A549 (cell line): ENCODE data around the gene SRCAP. TPM values are rescaled to one million over a fixed set of nuclear protein-coding genes. Genes with fewer than 3 reads are reported as not detected.

Source experiments
- ATAC-seq, 2 experiments: fragments of 200-7000 bp in 1 of 2; fragments of >200 bp in 1 of 2; cut with Nextera tagmentation in 1 of 2; cut with Tn5 transposase in 1 of 2; 3 replicates each; pipeline versions ENCODE4 v1.8.0 to v1.9.1; 2018 to 2020; ENCODE audit warnings: mild to moderate bottlenecking in 1 of 2, moderate library complexity in 1 of 2
- CTCF ChIA-PET: fragments of 300-600 bp; sonication (Branson Sonifier 250); formaldehyde crosslinking; extraction: SDS; loops from one replicate; lab custom pipeline; 2021; ENCODE audit warnings: antibody characterized with exemption, inconsistent platforms; lab: Yijun Ruan, JAX
- POLR2A ChIA-PET: fragments of 350-600 bp; formaldehyde crosslinking; extraction: SDS; loops from one replicate; lab custom pipeline; 2021; ENCODE audit warnings: antibody characterized with exemption, inconsistent platforms; lab: Yijun Ruan, JAX
- DNase-seq, 2 experiments: peaks; one replicate each; pipeline versions ENCODE4 v3.0.0 to v3.0.0-alpha.2; 2011 to 2016; ENCODE audit warnings: low read depth in 1 of 2, low spot score in 1 of 2
- FAIRE-seq: peaks from 2 replicates; lab custom pipeline; 2011; peaks lifted over from hg19 to GRCh38; lab: Jason Lieb, UNC
- H3K27ac ChIP-seq, 2 experiments: fragments of >200 bp; sonication (Bioruptor Twin); formaldehyde crosslinking; 3 replicates each; pipeline ENCODE4 v1.5.1; 2016 to 2017
- H3K4me1 ChIP-seq: fragments of >200 bp; sonication (Bioruptor Twin); formaldehyde crosslinking; 3 replicates; pipeline ENCODE4 v1.6.1; 2016
- H3K4me2 ChIP-seq: fragments of >200 bp; sonication (Bioruptor Twin); formaldehyde crosslinking; 3 replicates; pipeline ENCODE4 v1.6.1; 2016
- H3K4me3 ChIP-seq: fragments of >200 bp; sonication (Bioruptor Twin); formaldehyde crosslinking; 3 replicates; pipeline ENCODE4 v1.5.1; 2016
- H3K9me3 ChIP-seq: fragments of >200 bp; sonication (Bioruptor Twin); formaldehyde crosslinking; 3 replicates; pipeline ENCODE4 v1.6.1; 2016
- CEBPB ChIP-seq, 2 experiments: fragments of >200 bp in 1 of 2; sonication (Bioruptor Twin) in 1 of 2; formaldehyde crosslinking in 1 of 2; IDR thresholded peaks; 2 replicates each; pipeline ENCODE4 v1.6.1; 2012 to 2016
- EHF ChIP-seq: fragments of 250-450 bp; sonication (Bioruptor Pico); IDR thresholded peaks from 2 replicates; pipeline ENCODE4 v1.5.0; 2020; ENCODE audit warnings: mild to moderate bottlenecking
- EHMT2 ChIP-seq: fragments of 200-600 bp; sonication (generic); IDR thresholded peaks from 2 replicates; pipeline ENCODE4 v1.6.1; 2016; ENCODE audit warnings: antibody characterized with exemption, low read depth, mild to moderate bottlenecking, moderate library complexity
- ESRRA ChIP-seq: fragments of 150-350 bp; IDR thresholded peaks from 2 replicates; pipeline ENCODE4 v1.6.1; 2014; ENCODE audit warnings: mild to moderate bottlenecking, low read length, borderline replicate concordance
- FOXS1 ChIP-seq: fragments of 250-450 bp; sonication (Bioruptor Pico); IDR thresholded peaks from 2 replicates; pipeline ENCODE4 v1.5.0; 2020; ENCODE audit warnings: mild to moderate bottlenecking, moderate library complexity
- HEYL ChIP-seq: fragments of 250-450 bp; sonication (Bioruptor Pico); IDR thresholded peaks from 2 replicates; pipeline ENCODE4 v1.8.0; 2021; ENCODE audit warnings: mild to moderate bottlenecking, moderate library complexity
- NPAS2 ChIP-seq: fragments of 250-450 bp; sonication (Bioruptor Pico); IDR thresholded peaks from 2 replicates; pipeline ENCODE4 v1.8.0; 2022; ENCODE audit warnings: mild to moderate bottlenecking, moderate library complexity, borderline replicate concordance
- NR3C1 ChIP-seq: fragments of >200 bp; sonication (Bioruptor Twin); formaldehyde crosslinking; IDR thresholded peaks from 3 replicates; pipeline ENCODE4 v1.6.1; 2017
- PHF8 ChIP-seq: fragments of 200-600 bp; sonication (generic); IDR thresholded peaks from 2 replicates; pipeline ENCODE4 v1.6.1; 2016; ENCODE audit warnings: low read depth, mild to moderate bottlenecking, antibody characterized with exemption, moderate library complexity, borderline replicate concordance
- RAD21 ChIP-seq, 2 experiments: fragments of >200 bp in 1 of 2; sonication (Bioruptor Twin) in 1 of 2; formaldehyde crosslinking in 1 of 2; IDR thresholded peaks in 1 of 2; conservative IDR thresholded peaks in 1 of 2; 2 replicates in 1 of 2; 3 replicates in 1 of 2; pipeline ENCODE4 v1.6.1; 2012 to 2018; ENCODE audit warnings: inconsistent platforms in 1 of 2
- RARB ChIP-seq: fragments of 250-450 bp; sonication (Bioruptor Pico); IDR thresholded peaks from 2 replicates; pipeline ENCODE4 v1.8.0; 2021; ENCODE audit warnings: mild to moderate bottlenecking, moderate library complexity
- RFX5 ChIP-seq: fragments of 450-650 bp; IDR thresholded peaks from 2 replicates; pipeline ENCODE4 v1.7.1; 2014; ENCODE audit warnings: antibody characterized with exemption, mild to moderate bottlenecking, moderate library complexity
- ZNF302 ChIP-seq: fragments of 250-450 bp; sonication (Bioruptor Pico); IDR thresholded peaks from 2 replicates; pipeline ENCODE4 v1.9.0; 2021; ENCODE audit warnings: inconsistent platforms, mild to moderate bottlenecking, moderate library complexity
- ZSCAN20 ChIP-seq: fragments of 250-450 bp; sonication (Bioruptor Pico); IDR thresholded peaks from 2 replicates; pipeline ENCODE4 v1.8.0; 2022; ENCODE audit warnings: mild to moderate bottlenecking, moderate library complexity
- WGBS: methylation state at CpG from one replicate; pipeline ENCODE4 v1.1.6; 2017; ENCODE audit errors: missing lambda C conversion rate; 5-methylcytosine and 5-hydroxymethylcytosine counted together
- polyA plus RNA-seq, 4 experiments: library from polyadenylated mRNA; depleted of rRNA in 3 of 4; stranded (reverse); fragments of >200 nt; fragmentation: RNase III in 1 of 4; extraction: RNeasy Plus Mini Kit Qiagen cat#74134 plus additional on column Dnase treatment in 1 of 4; gene quantifications; 2 replicates in 3 of 4; 3 replicates in 1 of 4; pipeline ENCODE4 v1.2.3, GENCODE V29; 2011 to 2017
- TF ChIP-seq, protein P1 (sequence below): IDR thresholded peaks from 2 replicates; pipeline ENCODE4 v1.6.1; 2012; ENCODE audit warnings: low read depth, borderline replicate concordance
- TF ChIP-seq, protein P2 (sequence below): fragments of 200-600 bp; sonication (generic); IDR thresholded peaks from 2 replicates; pipeline ENCODE4 v1.6.1; 2016; ENCODE audit warnings: antibody characterized with exemption, mild to moderate bottlenecking, moderate library complexity
- TF ChIP-seq, protein P3 (sequence below): fragments of 150-350 bp; IDR thresholded peaks from 2 replicates; pipeline ENCODE4 v1.6.1; 2014; ENCODE audit warnings: low read depth, mild to moderate bottlenecking, low read length
- TF ChIP-seq, protein P4 (sequence below): fragments of 450-650 bp; IDR thresholded peaks from 2 replicates; pipeline ENCODE4 v1.6.1; 2014; ENCODE audit warnings: antibody characterized with exemption
- TF ChIP-seq, protein P5 (sequence below): fragments of >200 bp; sonication (Bioruptor Twin); formaldehyde crosslinking; IDR thresholded peaks from 3 replicates; pipeline ENCODE4 v1.5.1; 2016

SRCAP gene
- polyA plus RNA-seq, 2 of the 4 experiments (the other 2 are of a cell fraction), result 6.2 to 19.9 TPM

DNA sequence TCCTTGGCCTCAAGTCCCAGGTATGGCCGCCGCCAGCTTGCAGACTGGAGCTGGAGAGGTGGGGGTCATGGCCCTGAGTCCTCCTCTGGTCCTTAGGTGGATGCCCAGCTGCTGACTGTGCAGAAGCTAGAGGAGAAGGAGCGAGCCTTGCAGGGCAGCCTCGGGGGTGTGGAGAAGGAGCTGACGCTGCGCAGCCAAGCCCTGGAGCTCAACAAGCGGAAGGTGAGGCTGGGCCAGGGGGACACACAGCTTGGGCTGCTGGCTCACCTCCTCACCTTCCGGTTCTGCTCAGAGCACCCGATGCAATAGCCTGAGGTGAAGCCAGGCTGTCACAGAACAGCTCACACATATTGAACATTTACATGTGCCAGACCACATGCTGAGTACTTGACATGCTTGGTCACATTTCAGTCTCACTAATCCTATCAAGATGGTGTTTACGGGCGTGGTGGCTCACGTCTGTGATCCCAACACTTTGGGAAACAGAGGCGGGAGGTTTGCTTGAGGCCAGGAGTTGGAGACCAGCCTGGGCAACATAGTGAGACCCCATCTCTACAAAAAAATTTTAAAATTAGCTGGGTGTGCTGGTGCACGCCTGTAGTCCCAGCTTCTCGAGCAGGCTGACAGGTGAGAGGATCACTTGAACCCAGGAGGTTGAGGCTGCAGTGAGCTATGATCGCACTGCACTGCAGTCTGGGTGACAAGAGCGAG is 70.6 kb downstream of the SRCAP start (continued):
- no peak for TF ChIP-seq PHF8
- TF ChIP-seq ZSCAN20 (CRISPR knock-in tag), result no peak
- TF ChIP-seq, protein P1, sequence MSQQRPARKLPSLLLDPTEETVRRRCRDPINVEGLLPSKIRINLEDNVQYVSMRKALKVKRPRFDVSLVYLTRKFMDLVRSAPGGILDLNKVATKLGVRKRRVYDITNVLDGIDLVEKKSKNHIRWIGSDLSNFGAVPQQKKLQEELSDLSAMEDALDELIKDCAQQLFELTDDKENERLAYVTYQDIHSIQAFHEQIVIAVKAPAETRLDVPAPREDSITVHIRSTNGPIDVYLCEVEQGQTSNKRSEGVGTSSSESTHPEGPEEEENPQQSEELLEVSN, result no peak

DNA sequence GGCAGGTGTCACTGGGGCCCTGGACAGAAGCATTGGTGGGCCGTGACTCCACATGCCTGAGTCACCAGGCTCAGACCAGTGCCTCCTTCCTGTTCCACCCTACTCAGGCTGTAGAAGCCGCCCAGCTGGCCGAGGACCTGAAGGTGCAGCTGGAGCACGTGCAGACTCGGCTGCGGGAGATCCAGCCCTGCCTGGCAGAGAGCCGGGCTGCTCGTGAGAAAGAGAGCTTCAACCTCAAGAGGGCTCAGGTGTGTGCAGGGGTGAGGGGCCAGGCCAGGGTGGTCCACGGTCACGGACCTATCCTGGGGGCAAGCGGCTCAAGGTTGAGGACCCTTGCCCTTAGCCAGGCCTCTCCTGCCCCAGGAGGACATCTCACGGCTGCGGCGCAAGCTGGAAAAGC is 72.8 kb downstream of the SRCAP start:
- POLR2A ChIA-PET, result interaction anchor here (0.9 to 1.4 kb wide), 2 partner anchors 24 to 43 kb away, joined by 3 to 4 read pairs; partner anchors contain the start of gene PHKG2

More for the DNA sequence above, 72.8 kb downstream of the SRCAP start:
- H3K9me3 ChIP-seq, result no peaks in the 10 kb centered on the region
- CTCF ChIA-PET, result interaction anchor here (1.8 kb wide), 1 partner anchor 130 kb away, joined by 4 read pairs; no protein-coding TSS in a partner anchor
- TF ChIP-seq NR3C1, result no peak
- no peak for TF ChIP-seq CEBPB (IDR thresholded peaks at IDR 0.05)
- no peak for TF ChIP-seq NPAS2 (CRISPR knock-in tag)
- no peak for TF ChIP-seq RARB
- no peak for TF ChIP-seq EHMT2
- no peak for TF ChIP-seq RAD21 (conservative IDR thresholded peaks at IDR 0.05 in 1 of 2, IDR thresholded peaks at IDR 0.05 in 1 of 2)
- TF ChIP-seq ESRRA, result no peak
- no peak for TF ChIP-seq ZNF302
- TF ChIP-seq EHF, result no peak
- TF ChIP-seq, protein P2, sequence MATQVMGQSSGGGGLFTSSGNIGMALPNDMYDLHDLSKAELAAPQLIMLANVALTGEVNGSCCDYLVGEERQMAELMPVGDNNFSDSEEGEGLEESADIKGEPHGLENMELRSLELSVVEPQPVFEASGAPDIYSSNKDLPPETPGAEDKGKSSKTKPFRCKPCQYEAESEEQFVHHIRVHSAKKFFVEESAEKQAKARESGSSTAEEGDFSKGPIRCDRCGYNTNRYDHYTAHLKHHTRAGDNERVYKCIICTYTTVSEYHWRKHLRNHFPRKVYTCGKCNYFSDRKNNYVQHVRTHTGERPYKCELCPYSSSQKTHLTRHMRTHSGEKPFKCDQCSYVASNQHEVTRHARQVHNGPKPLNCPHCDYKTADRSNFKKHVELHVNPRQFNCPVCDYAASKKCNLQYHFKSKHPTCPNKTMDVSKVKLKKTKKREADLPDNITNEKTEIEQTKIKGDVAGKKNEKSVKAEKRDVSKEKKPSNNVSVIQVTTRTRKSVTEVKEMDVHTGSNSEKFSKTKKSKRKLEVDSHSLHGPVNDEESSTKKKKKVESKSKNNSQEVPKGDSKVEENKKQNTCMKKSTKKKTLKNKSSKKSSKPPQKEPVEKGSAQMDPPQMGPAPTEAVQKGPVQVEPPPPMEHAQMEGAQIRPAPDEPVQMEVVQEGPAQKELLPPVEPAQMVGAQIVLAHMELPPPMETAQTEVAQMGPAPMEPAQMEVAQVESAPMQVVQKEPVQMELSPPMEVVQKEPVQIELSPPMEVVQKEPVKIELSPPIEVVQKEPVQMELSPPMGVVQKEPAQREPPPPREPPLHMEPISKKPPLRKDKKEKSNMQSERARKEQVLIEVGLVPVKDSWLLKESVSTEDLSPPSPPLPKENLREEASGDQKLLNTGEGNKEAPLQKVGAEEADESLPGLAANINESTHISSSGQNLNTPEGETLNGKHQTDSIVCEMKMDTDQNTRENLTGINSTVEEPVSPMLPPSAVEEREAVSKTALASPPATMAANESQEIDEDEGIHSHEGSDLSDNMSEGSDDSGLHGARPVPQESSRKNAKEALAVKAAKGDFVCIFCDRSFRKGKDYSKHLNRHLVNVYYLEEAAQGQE, result no peak
- no peak for TF ChIP-seq RFX5
- TF ChIP-seq HEYL (CRISPR knock-in tag), result no peak
- TF ChIP-seq, protein P3, sequence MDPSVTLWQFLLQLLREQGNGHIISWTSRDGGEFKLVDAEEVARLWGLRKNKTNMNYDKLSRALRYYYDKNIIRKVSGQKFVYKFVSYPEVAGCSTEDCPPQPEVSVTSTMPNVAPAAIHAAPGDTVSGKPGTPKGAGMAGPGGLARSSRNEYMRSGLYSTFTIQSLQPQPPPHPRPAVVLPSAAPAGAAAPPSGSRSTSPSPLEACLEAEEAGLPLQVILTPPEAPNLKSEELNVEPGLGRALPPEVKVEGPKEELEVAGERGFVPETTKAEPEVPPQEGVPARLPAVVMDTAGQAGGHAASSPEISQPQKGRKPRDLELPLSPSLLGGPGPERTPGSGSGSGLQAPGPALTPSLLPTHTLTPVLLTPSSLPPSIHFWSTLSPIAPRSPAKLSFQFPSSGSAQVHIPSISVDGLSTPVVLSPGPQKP, result no peak
- TF ChIP-seq, protein P4, sequence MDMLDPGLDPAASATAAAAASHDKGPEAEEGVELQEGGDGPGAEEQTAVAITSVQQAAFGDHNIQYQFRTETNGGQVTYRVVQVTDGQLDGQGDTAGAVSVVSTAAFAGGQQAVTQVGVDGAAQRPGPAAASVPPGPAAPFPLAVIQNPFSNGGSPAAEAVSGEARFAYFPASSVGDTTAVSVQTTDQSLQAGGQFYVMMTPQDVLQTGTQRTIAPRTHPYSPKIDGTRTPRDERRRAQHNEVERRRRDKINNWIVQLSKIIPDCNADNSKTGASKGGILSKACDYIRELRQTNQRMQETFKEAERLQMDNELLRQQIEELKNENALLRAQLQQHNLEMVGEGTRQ, result no peak
- TF ChIP-seq, protein P5, sequence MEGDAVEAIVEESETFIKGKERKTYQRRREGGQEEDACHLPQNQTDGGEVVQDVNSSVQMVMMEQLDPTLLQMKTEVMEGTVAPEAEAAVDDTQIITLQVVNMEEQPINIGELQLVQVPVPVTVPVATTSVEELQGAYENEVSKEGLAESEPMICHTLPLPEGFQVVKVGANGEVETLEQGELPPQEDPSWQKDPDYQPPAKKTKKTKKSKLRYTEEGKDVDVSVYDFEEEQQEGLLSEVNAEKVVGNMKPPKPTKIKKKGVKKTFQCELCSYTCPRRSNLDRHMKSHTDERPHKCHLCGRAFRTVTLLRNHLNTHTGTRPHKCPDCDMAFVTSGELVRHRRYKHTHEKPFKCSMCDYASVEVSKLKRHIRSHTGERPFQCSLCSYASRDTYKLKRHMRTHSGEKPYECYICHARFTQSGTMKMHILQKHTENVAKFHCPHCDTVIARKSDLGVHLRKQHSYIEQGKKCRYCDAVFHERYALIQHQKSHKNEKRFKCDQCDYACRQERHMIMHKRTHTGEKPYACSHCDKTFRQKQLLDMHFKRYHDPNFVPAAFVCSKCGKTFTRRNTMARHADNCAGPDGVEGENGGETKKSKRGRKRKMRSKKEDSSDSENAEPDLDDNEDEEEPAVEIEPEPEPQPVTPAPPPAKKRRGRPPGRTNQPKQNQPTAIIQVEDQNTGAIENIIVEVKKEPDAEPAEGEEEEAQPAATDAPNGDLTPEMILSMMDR, result no peak
- TF ChIP-seq FOXS1 (CRISPR knock-in tag), result no peak
- WGBS, result 93% methylated on average over 14 of the region's 14 CpGs
- ATAC-seq (no peak), FAIRE-seq (no peak), DNase-seq (no peak)
- peaks cover 6% of the 10 kb centered on the region for H3K4me1 ChIP-seq
- no peak overlapping the region for H3K4me3 ChIP-seq
- H3K27ac ChIP-seq, result no peak overlapping the region
- no peak overlapping the region for H3K4me2 ChIP-seq
